NT2/D1 (cell line): ENCODE data around the gene HIP1R.

Experiments
- SUZ12 ChIP-seq: IDR thresholded peaks from 2 replicates; pipeline ENCODE4 v1.6.1; 2011; ENCODE audit not compliant: insufficient read length, insufficient read depth; ENCODE audit errors: extremely low read depth
- YY1 ChIP-seq: IDR thresholded peaks from 2 replicates; pipeline ENCODE4 v1.6.1; 2011; ENCODE audit not compliant: insufficient read length, insufficient read depth
- ZNF274 ChIP-seq: IDR thresholded peaks from 2 replicates; pipeline ENCODE4 v1.6.1; 2011; ENCODE audit warnings: mild to moderate bottlenecking, low read depth, low read length

DNA sequence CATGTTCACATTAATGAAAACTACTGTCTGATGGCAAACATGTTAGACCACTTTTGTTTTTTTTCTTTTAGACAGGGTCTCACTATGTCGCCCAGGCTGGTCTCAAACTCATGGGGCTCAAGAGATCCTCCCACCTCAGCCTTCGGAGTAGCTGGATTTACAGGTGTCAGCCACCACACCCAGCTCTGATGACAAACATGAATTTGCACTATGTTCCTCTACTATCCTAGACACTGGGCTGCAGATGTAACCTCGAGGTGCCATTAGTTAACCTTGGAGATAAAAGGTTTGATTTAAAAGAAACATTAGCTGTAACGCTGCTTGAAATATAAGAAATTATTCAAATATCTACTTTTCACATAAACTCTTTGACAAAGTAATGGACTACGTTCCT lies 52.6 kb downstream of the HIP1R start:
- TF ChIP-seq YY1, result no peak
- TF ChIP-seq ZNF274, result no peak
- TF ChIP-seq SUZ12, result no peak
